22Rv1 (cell line): ENCODE results near the gene BCAN.

Experiments used
- CTCF ChIP-seq: fragments of 450-650 bp; IDR thresholded peaks from 2 replicates; pipeline ENCODE4 v1.5.1; 2017; ENCODE audit warnings: mild to moderate bottlenecking
- ZFX ChIP-seq: fragments of 450-650 bp; IDR thresholded peaks from 2 replicates; pipeline ENCODE4 v1.6.1; 2017; ENCODE audit warnings: antibody characterized with exemption, borderline replicate concordance

- peak; percentile 82 for TF ChIP-seq CTCF
- TF ChIP-seq ZFX, result no peak
Observed at GRCh38 chr1:156618853-156619581, 22.9 kb upstream of the BCAN start, which contains the start of gene HAPLN2.
